Inferior parietal cortex (tissue), 1 donor: ENCODE measurements around the gene GSC2.

Experiments used
- DNase-seq: peaks from one replicate; pipeline ENCODE4 v3.0.0-alpha.2; 2016; ENCODE audit errors: extremely low spot score

GSC2 gene

DNA sequence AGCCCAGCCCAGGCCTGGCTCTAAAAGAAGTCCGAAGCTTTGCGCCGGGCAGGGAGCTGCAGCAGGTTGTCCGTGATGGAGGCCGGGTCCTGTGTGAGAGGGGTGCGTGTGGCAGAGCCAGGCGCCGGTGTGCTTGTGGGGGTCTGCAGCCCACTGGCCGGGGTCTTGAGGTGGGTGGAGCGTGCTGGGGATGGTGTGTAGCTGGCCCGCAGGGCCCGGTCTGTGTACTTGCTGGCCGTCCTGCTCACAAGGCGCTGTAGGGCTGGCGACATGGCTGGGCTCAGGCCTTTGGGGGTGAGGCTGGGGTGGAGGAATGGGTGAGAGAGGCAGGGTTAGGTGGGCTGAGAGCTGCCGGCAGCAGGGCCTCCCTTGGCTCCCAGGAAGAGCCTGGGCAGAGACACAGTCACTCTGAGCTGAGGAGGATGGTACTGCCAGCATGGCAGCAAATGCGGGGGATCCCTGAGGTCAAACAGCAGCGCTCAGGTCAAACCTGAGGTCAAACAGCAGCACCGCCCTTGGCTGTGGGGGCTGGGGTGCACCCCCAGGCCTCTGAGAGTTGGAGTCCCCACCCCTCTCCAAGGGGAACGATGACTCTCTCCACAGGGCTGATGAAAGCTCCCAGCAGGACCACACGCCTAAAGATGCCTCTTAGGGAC lies 15.8 kb downstream of the GSC2 start:
- DNase-seq: no peak

DNA sequence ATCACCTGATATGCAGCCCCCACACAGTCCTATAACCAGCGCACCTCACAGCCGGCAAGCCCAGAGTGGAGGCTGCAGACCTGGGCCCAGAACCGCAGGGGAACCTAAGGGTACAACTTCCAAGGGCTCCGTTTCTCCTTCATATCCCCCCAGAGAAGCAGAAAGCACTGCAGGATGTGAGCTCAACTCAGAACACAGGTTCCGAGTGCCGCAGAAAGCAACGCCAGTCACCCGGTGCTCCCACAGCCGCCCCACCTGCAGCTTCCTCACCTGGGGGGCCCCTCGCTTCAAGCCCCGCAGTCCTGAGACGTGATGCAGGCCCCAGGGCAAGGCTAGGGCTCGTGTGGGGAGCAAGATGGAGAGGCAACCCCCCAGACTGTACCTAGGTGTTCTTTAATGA lies 16.5 kb downstream of the GSC2 start:
- DNase-seq: no peak

DNA sequence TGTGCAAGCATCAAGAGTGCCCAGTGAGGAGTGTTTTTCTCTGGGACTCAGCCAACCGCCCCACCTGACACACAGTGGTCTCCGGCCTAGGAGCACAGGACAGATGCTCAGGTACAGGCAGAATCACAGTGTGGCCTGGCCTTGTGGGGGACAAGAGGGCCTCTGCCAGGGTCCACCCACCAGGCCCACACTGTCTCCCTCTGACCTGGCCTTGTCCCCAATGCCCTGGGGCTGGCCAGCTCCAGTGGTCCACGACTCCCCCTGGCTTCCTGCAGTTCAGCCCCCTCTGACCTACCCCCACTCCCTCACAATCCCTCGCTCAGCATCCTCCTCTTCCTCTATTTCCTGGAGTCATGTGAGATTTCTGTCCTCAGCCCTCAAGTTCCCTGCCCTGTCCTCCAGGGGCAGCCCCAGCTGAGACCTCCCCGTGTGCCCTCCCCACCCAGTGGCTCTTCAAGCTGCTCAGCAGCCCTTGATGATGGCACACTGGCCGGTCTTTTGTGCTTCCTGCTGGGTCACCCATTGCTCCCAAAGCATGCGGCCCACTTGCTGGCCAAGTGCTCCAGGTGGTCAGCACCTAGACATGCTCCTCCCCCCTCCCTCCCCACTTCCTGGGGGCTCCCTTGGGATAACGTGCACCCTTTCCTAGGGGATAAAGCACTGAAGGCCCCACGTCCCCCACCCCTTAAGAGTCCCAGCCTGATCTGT lies 17.2 kb downstream of the GSC2 start:
- no peak for DNase-seq

DNA sequence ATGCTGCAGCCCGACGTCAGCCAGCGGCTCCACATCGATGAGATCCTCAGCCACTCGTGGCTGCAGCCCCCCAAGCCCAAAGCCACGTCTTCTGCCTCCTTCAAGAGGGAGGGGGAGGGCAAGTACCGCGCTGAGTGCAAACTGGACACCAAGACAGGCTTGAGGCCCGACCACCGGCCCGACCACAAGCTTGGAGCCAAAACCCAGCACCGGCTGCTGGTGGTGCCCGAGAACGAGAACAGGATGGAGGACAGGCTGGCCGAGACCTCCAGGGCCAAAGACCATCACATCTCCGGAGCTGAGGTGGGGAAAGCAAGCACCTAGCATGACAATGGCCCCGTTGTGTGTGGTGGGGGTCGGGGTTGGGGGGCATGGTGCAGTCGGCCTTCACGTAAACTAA lies 17.9 kb downstream of the GSC2 start:
- DNase-seq: no peak

DNA sequence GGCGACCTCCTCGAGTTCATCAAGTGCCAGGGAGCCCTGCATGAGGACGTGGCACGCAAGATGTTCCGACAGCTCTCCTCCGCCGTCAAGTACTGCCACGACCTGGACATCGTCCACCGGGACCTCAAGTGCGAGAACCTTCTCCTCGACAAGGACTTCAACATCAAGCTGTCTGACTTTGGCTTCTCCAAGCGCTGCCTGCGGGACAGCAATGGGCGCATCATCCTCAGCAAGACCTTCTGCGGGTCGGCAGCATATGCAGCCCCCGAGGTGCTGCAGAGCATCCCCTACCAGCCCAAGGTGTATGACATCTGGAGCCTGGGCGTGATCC lies 18.4 kb downstream of the GSC2 start:
- DNase-seq: no peak

DNA sequence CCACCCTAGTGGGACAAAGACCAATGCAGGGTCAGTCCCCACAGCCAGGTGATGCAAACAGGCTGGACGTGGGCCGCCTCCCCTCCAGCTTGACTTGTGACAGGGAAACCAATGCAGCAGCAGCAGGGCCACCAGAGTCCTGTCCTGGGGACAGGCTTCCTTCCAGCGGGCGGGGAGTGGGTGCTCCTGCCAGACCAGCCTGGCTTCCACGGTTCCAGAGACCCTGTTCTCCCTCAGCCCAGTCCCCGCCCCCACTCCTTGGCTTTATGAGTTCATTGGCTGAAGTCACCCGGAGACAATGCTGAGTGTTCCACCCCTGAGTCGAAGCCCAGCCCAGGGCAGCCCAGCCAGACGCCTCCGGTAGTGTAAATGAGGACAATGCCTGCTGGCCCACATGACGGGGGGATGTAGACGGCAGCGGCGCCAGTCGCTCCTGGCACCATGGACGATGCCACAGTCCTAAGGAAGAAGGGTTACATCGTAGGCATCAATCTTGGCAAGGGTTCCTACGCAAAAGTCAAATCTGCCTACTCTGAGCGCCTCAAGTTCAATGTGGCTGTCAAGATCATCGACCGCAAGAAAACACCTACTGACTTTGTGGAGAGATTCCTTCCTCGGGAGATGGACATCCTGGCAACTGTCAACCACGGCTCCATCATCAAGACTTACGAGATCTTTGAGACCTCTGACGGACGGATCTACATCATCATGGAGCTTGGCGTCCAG lies 19.0 kb downstream of the GSC2 start, which contains the start of gene TSSK2:
TSS of gene TSSK2 (plus strand) at position 350 of the 726 bp plus-strand sequence. CDS start at position 442, 92 bp downstream.
- no peak for DNase-seq

DNA sequence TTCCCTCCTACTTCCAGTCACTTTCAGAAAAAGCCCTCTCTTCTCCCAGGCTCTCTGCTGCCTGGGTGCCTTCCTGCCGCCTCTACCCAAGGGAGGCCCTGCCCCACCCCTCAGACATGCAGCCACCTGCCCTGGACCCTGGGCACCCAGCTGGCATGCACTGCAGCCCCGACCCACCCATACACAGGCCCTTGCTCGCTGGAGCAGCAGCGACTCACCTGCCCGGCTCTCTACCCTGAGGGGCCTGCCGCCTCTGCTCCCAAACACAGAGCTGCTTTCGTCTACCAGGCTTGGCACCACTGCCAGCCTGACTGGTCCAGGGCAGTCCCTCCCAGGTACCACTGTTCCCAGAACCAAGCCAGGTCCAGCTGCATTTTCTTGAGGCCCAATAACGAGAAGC lies 20.2 kb downstream of the GSC2 start:
- no peak for DNase-seq

DNA sequence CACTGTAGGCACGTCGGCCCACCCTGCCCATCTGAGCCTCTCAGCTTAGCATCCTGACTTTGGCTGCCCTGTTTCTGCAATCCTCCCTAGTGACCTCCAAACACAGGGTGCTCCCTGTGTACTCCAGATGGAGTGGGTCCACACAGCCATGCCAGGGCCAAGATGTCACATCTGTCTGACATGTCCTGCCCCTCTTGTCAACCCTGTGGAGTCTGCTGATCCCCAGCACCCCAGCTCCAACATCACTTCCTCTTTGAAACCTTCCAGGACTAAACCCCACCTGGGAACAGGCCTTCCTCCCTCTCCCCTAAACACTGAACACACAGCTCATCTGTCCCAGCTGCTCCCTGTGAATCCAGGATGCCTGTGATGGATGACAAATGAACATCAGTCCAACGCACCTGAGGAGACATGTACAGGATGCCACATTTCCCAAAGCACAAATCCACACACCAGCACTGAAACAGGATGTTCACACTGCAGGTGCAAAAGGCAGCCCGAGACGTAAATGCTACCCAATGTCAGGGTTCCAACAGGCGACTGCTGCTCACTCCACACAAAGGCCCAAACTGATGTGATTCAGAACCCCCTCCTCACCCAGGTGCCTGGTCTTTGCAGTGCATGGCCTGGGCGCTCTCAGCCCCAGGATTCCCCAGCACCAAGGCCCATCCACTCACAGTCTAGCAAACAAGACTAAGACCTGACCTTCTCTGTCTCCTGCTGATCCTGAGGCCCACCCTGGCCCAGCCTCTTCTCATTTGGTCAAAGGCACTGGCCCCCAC lies 21.0 kb downstream of the GSC2 start:
- DNase-seq: no peak

DNA sequence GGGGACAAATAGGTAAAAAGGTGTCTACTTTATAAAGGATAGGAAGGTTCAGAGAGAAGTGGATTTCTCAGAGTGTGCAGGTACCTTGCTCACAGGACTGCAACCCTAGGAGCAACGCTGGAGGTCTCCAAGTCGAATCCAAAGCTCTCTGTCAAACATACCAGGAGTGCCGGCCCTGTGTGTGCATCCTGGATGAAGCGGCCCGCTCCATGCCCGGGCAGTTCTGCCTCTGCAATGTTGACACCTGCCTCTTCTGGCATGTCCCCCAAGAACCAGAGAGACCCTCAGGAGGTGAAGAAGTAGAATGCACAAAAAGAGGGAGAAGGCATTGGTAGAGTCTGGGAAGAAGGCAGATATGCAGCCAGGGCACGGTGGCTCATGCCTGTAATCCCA lies 22.1 kb downstream of the GSC2 start:
- DNase-seq: no peak

DNA sequence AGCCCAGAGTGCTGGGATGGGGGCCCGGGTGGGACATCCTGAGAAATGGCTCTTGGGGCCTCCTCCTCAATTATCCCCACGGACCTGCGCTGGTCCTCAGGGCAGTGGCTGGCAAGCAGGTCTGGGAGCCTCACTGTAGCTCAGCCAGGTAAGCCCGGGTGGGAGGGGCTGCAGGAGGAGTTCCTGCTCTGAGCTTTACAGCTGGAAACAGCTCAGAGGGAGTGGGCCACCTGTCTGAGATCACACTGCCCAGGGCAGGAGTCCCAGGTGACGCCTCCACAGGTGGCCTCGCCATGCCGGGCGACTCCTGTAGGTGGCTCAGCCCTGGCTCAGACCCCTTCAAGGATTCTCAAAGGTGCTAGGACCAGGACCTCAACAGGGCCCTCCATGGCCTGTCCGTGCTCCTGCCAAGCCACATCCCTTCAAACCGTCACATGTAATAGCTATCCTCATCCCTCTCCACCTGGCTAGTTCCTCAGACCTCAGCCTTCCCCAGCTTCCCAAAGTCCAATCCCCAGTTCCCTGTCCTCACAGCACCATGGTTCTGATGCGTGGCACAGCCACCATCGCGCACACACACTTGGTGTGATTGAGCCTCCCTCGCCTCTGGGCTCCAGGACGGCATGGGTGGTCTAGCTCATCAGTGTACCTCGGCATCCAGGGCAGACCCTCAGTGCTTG lies 22.6 kb downstream of the GSC2 start:
- no peak for DNase-seq

DNA sequence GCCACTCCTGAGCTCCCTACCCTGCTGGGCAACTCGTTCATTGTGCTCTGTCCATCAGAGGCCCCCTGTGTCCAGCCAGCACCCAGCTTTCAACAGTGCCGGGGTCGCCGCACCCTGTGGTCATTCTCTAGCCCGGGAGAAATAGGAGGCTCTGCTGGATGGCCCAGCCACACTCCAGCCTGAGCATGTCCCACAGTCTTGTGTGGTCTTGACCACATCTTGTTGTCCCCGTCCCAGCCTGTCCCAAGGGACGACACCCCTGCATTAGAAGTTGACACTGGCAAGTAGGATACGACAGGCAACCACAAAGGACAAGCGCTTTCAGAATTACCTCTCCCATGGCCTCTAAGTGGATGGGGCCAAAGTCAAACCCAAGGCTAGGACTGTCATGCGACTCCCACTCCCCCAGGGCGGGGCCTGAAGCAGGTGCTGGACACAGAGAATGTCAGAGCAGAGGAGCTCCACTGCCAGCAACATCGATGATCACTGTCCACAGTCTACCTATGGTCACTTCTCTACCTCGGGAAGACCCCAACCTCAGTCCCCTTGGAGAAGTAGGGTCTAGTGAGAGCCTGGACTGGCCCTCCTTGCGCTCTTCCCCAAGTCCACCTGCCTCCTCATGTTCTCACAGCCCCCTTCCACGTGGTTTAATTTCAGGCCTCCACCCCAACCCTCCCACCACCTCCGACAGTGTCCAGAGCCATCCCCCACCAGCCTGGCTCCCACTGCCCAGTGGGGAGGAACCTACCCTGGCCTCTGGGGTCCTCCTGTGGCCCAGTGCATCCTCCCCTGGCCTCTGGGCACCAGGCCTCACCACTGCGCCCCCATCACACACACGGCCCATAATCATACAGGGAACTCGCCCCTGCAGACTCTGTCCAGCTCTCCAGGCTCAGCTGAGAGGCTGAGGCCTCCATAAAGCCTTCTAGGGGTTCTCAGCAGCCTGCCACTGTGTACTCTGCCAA lies 23.5 kb downstream of the GSC2 start:
- DNase-seq: no peak

DNA sequence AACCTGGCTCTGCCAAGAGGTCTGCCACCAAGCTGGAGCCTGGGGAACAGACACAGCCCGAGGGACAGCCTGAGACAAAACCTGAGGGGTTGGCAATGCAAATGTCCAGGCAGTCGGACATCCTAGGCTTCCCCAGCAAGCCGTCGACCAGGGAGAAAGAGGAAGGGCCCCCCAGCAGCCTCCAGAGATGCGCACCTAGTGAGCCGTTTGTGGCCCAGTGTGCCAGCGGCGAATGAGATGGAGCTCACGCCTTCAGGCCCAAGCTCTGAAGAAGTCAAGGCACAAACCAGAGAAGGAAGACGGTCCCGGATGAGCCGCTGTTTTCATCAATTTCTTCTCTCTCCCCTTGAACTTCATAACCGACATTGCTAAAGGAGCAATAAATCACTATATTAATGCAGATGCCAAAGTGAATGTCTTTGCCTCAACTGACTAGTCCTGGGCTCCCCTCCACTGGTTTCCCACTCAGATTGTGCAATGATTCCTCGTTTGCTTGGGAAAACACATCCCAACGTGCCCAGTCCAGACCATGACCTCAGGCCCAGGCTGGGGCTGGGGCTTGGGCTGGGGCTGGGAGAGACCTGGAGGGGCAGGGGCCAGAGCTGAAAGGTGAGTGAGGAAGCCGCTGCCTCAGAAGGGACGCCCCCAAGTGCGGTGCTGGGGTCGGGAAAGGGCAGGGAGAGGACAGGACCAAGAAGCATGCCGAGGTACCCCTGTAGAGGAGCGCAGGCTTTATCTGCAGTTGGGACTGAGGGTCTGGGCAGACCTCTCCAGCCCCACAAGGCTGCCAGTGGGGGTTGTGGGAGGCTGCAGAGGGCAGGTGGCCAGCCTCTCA lies 24.4 kb downstream of the GSC2 start:
- DNase-seq: no peak

DNA sequence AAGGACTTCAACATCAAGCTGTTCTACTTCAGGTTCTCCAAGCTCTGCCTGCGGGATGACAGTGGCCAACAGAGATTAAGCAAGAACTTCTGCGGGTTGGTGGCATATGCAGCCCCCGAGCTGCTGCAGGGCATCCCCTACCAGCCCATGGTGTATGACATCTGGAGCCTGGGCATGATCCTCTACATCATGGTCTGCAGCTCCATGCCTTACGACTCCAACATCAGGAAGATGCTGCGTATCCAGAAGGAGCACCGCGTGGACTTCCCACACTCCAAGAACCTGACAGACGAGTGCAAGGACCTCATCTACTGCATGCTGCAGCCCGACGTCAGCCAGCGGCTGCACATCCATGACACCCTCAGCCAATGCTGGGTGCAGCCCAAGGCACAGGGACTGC lies 25.1 kb downstream of the GSC2 start:
- no peak for DNase-seq

DNA sequence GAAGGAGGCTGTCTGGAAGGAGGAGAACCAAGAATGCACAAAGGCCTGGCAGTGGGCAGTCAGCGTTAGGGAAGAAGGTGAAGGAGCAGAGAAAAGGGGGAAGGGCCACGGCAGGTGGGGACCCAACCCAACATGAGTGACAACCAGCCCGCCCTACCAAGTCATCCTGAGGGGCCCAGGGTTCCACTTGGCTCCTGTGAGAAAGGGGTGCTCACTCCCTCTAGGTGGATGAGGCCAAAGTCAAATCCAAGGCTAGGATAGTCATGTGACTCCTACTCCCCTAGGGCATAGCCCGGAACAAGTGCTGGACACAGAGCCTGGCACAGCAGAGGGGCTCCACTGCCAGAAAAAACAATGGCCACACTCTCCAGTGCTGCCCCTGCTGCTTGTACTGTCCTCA lies 25.7 kb downstream of the GSC2 start:
- DNase-seq: no peak

DNA sequence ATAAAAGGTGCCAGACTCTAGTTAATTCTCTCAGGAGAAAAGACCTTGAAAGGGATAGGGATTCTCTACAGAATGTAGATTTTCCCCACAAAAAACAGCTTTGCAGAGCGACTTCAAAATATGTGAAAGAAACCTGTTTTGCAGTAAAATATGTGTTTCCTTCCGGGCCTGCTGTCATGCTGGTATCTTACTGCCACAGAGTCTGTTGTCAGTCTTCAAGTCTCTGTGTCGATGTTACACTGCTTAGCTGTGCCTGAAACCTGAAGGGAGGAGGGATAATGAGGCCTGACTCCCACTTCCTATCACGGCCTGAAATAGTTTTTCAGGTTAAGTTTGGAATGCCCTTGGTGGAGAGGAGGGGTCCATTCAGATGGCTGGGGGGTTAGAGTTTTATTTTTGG lies 26.2 kb downstream of the GSC2 start:
- DNase-seq: no peak

DNA sequence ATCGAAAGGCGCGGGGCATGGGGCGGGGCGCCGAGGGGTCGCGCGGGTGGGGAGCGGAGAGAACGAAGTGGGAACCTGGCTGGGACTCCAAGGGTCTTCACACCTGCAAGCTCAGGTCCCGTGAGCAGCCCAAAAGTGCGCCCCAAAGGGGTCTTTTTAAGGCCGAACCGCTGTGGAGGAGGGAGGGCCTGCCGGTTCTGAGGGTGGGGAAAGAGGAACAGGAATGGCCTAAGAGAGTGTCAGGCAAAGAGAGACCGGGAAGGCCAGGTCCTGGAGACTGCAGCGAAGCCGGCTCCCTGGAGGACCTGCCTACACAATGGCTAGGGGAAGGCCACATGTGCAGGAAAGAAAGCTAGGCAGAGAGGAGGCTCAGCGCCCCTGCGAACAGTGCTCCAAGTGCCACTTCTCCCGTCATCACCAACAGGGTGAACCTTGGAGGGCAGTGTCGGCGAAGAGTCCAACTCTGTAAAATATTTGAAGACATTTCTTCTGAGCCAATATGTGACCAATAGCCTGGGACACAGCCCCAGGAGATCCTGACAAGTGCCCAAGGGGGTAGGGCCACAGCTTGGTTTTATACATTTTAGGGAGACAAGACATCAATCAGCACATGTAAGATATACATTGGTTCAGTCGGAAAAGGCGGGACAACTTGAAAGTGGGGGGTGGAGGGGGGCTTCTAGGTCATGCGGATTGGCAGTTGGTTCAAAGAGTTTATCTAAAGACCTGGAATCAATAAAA lies 27.2 kb downstream of the GSC2 start:
- peak; percentile 20 for DNase-seq

DNA sequence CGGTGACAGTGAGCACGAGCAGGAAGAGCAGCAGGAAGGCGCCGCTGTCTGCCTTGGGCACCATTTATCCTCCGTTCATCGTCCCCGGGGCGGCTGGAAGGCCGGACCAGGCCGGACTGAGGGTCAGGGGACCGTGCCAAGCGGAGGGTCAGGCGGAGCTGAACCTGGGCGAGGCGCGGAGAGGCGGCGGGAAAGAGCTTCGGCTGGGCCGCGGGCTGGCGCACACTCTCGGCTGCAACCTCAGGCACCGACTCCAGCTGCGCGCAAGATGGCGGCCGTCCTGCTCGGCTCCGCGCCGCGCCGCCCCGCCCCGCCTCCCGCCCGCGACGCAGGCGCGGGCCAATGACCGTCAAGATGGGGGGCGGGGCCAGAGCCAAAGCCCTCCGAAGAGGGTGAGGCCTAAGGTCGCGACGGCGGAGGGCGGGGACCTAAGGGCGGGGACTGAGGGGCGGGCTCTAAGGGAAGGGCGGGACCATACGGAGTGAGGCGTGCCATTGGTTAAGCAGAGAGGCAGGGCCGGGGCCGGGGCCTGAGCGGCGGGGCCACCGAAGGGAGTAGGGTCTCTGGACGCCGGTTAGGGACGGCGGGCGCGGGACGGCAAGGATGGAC lies 27.8 kb downstream of the GSC2 start, which contains the start of gene DGCR2:
TSS of gene DGCR2 (minus strand) at position 270 of the 609 bp plus-strand sequence. CDS start at position 64, 206 bp downstream.
- peak; percentile 97 for DNase-seq

DNA sequence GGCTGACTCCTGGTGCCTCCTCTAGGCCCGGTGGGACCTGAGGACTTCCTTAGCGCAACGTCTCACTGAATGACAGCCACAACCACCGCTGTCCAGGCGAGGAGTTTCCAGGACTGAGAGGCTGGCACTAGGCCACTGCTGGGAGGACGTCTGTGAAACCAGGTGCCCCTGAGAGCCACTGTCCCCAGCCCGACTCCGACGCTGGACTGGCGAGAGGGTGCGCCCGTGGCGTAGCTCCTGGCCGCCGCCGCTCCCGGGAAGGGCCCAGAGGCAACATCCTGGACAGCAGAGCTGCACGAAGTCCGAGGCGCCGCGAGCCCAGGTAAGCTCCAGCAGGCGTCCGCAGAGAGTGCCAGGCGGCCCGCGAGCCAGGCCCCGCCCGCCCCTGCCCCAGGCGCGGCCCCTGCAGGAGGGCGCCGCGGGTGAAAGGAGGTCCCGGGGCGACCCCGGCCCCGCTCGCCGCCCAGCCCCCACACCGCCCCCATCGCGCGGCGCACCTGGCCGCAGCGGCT lies 28.4 kb downstream of the GSC2 start:
- peak; percentile 52 for DNase-seq
